ENCODE data around the gene NXPH2.

NXPH2 gene

GRCh38 chr2:138779781-138780445 lies at the start of gene NXPH2:
NXPH2 (minus strand) TSS chr2:138780390; CDS start chr2:138780241, 149 bp downstream.
- DNase-seq, result no peak

- DNase-seq, result peak; percentile 24 to 34
Measured at GRCh38 chr2:138829326-138829919, 49.2 kb upstream of the NXPH2 start.

GRCh38 chr2:138827426-138828054 lies 47.4 kb upstream of the NXPH2 start:
- DNase-seq, result peak in 1 of 2 experiments; percentile 18

GRCh38 chr2:138823666-138824065 lies 43.5 kb upstream of the NXPH2 start:
- DNase-seq, result no peak

- no peak for DNase-seq
Measured at GRCh38 chr2:138819964-138820363, 39.8 kb upstream of the NXPH2 start.

GRCh38 chr2:138818556-138818955 lies 38.4 kb upstream of the NXPH2 start:
- DNase-seq, result no peak

- DNase-seq, result no peak
Measured at GRCh38 chr2:138814123-138814898, 34.1 kb upstream of the NXPH2 start.

- DNase-seq, result no peak
Measured at GRCh38 chr2:138811431-138811830, 31.2 kb upstream of the NXPH2 start.

GRCh38 chr2:138794724-138795123 lies 14.5 kb upstream of the NXPH2 start:
- DNase-seq, result no peak

- DNase-seq, result no peak
Measured at GRCh38 chr2:138787053-138787666, 7.0 kb upstream of the NXPH2 start.

GRCh38 chr2:138782383-138782782 lies 2.2 kb upstream of the NXPH2 start:
- DNase-seq, result no peak

- DNase-seq, result no peak
Measured at GRCh38 chr2:138780908-138781307, 718 bp upstream of the NXPH2 start.

GRCh38 chr2:138780446-138780880 lies 273 bp upstream of the NXPH2 start:
- no peak for DNase-seq

- no peak for DNase-seq
Measured at GRCh38 chr2:138779406-138779780, 797 bp downstream of the NXPH2 start.

- no peak for DNase-seq
Measured at GRCh38 chr2:138777996-138778395, 2.2 kb downstream of the NXPH2 start.

GRCh38 chr2:138775736-138776135 lies 4.5 kb downstream of the NXPH2 start:
- no peak for DNase-seq

- DNase-seq, result no peak
Measured at GRCh38 chr2:138771534-138771933, 8.7 kb downstream of the NXPH2 start.

- DNase-seq, result no peak
Measured at GRCh38 chr2:138767101-138767500, 13.1 kb downstream of the NXPH2 start.

GRCh38 chr2:138766464-138766863 lies 13.7 kb downstream of the NXPH2 start:
- no peak for DNase-seq

- no peak for DNase-seq
Measured at GRCh38 chr2:138763971-138764370, 16.2 kb downstream of the NXPH2 start.

- DNase-seq, result no peak
Measured at GRCh38 chr2:138762533-138762932, 17.7 kb downstream of the NXPH2 start.

GRCh38 chr2:138760676-138761075 lies 19.5 kb downstream of the NXPH2 start:
- DNase-seq, result no peak

- DNase-seq, result no peak
Measured at GRCh38 chr2:138757384-138757783, 22.8 kb downstream of the NXPH2 start.

Measured in activated T-cell treated with anti-CD3 and anti-CD28 coated beads, Interleukin-2, amount 50 U/mL, for 48 hours (primary cell).